GM21515 (cell line): ENCODE measurements around the gene NUP58.

Source experiments
- ATAC-seq: cut with Tn5 transposase; IDR thresholded peaks from one replicate; pipeline ENCODE4 v1.9.1; 2021; ENCODE audit not compliant: unreplicated experiment

The NUP58 gene

GRCh38 chr13:25375727-25376358, 74.4 kb downstream of the NUP58 start:
- ATAC-seq = no peak

GRCh38 chr13:25377244-25377962, 76.0 kb downstream of the NUP58 start:
- ATAC-seq = no peak

GRCh38 chr13:25378528-25378927, 77.1 kb downstream of the NUP58 start:
- no peak for ATAC-seq

- ATAC-seq = no peak
Observed at GRCh38 chr13:25379011-25379410, 77.6 kb downstream of the NUP58 start.

- ATAC-seq = no peak
Observed at GRCh38 chr13:25380082-25380481, 78.7 kb downstream of the NUP58 start.

- no peak for ATAC-seq
Observed at GRCh38 chr13:25380741-25381324, 79.4 kb downstream of the NUP58 start.

- ATAC-seq = no peak
Observed at GRCh38 chr13:25384758-25385410, 83.5 kb downstream of the NUP58 start.

- ATAC-seq = no peak
Observed at GRCh38 chr13:25391932-25392331, 90.5 kb downstream of the NUP58 start.
